Measurements from ENCODE around the gene IQGAP2.
"Not testable (repeated sequence)": the region's sequence is repeated elsewhere in the genome, so short reads cannot be mapped to it uniquely, and the experiment has no call there.

Gene IQGAP2

DNA sequence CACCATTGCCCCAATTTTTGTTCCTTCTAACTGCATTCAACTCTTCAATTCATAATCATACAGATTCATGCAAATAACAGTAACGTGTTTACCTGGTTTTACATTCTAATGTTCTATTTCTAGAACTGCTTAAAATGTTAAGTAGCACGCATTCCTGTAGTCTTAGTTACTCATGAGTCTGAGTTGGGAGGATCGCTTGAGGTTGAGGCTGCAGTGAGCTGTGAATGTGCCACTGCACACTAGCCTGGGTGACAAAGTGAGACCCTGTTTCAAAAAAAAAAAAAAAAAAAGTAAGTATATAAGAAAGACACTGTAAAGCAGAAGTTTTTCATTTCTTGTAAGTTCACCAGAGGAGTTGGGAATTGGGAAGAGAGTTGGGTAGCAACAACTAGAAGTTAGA lies 114.2 kb downstream of the IQGAP2 start:
- no peak for FAIRE-seq

GRCh38 chr5:76518246-76518645 lies 115.2 kb downstream of the IQGAP2 start:
- not testable (repeated sequence) for FAIRE-seq

- FAIRE-seq = no peak
Observed at GRCh38 chr5:76521240-76521758, 118.2 kb downstream of the IQGAP2 start.

DNA sequence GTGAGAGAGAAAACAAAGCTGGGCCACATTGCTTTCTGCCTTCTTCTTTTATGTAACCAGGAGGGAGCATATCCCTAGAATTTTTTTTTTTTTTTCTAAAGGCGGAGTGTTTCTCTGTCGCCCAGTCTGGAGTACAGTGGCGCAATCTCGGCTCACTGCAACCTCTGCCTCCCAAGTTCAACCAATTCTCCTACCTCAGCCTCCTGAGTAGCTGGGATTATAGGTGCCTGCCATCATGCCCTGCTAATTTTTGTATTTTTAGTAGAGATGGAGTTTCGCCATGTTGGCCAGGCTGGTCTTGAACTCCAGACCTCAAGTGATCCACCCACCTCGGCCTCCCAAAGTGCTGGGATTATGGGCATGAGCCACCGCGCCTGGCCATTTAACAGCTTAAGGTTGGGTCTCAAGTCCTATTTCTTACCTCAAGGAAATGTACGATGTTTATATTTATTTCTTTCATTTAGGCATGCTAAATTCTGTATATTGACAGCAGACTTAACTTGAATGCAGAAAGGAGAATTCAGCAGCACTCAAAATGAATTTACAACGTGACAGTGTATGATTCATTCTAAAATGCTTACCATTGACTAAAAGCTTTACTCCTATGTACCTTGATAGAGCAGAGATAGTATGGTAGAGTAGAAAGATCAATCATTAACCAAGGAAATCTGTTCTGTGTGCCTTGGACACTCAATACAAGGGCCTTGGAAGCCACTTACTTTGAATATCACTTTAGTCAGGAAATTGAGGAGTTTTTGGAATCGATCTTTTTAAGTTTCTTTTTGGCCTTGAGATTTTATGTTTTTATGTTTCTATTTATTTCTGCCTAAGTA lies 119.2 kb downstream of the IQGAP2 start:
- peak; percentile 96 for FAIRE-seq

GRCh38 chr5:76524101-76524835 lies 121.2 kb downstream of the IQGAP2 start:
- no peak for FAIRE-seq

- no peak for FAIRE-seq
Observed at GRCh38 chr5:76524868-76525267, 121.8 kb downstream of the IQGAP2 start.

DNA sequence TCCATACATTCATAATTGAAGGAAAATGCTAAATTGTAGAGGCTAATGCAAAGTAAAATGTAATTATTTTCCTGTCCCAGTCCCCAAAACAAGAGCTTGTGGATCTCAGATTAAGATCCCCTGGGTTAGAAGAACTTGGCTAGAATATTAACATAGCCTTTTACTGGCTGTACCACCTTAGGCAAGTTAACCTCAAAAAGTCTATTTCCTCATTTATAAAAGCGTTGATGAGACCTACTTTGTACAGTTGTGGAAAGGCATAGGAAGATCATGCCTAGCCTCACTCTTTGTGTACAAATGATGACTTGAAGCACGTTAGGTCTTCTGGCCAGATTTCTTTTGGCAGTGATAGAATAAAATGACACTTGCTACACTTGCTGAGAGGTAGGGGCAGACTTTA lies 122.9 kb downstream of the IQGAP2 start:
- FAIRE-seq = no peak

GRCh38 chr5:76526950-76527583 lies 124.0 kb downstream of the IQGAP2 start:
- FAIRE-seq = no peak

GRCh38 chr5:76527685-76528161 lies 124.6 kb downstream of the IQGAP2 start:
- FAIRE-seq = no peak

- FAIRE-seq = no peak
Observed at GRCh38 chr5:76528547-76529331, 125.7 kb downstream of the IQGAP2 start.

DNA sequence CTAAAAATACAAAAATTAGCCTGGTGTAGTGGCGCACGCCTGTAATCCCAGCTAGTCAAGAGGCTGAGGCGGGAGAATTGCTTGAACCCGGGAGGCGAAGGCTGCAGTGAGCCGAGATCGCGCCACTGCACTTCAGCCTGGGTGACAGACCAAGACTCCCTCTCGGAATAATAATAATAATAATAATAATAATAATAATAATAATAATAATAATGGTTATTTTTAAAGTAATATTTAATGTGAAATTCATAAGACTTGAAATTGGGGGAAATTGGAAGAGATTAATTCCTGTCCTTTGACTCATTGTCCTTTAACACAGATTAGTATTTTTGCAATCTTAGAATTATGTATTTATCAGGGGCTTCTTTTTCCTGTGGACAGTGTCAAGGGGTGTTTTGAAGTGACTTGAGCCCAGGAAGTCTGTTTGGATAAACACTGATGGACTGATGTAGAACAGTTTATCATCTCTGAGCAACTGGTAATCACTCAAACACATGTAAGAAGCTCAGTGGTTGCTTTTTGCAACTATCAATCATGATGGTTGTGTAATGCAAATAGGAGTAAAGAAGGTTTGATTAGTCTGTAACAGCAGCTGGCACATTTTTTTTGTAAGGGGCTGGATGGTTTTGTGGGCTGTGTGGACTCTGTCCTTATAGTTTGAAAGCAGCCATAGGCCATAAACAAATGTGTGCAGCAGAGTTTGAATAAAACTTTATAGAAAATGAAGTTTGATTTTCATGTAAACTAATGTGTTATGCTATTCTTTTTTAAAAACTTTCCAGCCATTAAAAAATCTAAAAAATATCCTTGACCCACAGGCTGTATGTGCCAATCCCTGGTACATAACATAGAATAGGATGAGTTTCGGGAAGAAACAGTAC lies 126.6 kb downstream of the IQGAP2 start:
- no peak for FAIRE-seq

DNA sequence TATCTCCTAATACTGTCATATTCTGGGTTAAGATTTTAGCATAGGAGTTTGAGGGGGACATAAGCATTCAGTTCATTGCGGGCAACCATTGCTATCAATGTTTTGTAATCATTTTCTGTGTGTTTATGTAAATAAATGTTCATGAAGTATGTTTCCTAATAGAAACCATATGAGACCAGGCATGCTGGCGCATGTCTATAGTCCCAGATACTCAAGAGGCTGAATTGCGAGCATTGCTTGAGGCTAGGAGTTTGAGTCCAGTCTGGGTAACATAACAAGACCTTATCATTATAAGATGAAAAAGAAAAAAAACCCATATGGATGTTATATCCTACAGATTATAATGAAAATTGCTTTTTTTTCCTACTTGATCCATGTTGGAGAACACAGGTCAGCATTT lies 129.0 kb downstream of the IQGAP2 start:
- no peak for FAIRE-seq

DNA sequence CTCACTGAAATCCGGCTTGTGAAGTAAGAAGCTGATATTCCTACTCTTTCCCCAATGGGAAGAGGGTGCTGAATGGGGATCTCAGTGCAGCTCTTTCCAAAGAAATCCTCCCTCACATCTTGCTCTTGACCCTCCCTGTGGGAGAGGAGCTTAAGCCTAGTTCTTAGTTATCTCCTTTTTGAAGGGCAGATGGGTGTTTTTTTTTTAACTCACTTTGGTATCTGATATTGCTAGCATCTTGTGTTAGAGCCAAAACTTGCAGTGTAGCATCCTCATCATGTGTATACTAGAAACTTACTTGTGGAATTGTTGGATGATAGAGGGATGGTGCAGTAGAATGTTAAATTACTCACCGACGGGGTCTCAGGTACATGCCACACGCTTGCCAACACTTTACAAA lies 129.9 kb downstream of the IQGAP2 start:
- FAIRE-seq = no peak

- no peak for FAIRE-seq
Observed at GRCh38 chr5:76535577-76535976, 132.5 kb downstream of the IQGAP2 start.

GRCh38 chr5:76537073-76537543 lies 134.0 kb downstream of the IQGAP2 start:
- FAIRE-seq = peak; percentile 41

GRCh38 chr5:76542241-76542640 lies 139.2 kb downstream of the IQGAP2 start:
- FAIRE-seq = no peak

DNA sequence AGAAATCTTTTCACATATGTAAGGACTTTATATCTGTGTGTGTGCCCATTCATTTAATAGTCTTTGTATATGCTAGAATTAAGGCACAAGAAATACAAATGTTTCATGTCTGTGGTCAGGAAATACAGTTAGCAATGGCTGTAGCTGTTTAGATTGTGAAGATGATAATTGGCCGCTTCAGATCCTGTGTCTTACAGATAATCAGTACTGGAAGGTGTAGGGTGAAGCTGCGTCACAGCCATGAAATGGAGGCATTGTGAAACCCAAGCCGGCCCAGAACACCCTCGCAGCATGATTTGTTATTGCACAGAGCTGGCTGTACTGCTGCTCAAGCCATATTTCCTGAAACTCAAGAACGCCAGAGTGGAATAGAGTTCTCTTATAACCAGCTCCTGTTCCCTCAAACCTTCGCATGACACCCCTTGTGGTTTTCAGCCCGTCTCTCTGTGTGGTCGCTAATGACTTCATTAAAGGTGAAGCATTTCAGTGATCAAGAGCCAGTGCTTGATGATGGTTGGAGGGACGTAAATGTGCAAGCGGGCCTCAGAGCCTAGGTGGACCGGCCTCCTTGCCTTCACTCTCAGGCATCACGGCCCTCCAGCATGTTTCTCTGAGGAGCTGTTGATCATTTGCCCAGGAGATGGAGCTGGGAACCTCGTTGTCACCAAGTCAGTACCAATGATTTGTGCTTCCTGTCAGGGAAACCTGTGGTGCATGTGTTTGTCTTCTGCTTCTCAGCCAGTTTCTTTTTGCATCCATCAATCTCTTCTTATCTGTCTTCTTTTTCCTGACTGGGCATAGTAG lies 140.0 kb downstream of the IQGAP2 start:
- FAIRE-seq = no peak

DNA sequence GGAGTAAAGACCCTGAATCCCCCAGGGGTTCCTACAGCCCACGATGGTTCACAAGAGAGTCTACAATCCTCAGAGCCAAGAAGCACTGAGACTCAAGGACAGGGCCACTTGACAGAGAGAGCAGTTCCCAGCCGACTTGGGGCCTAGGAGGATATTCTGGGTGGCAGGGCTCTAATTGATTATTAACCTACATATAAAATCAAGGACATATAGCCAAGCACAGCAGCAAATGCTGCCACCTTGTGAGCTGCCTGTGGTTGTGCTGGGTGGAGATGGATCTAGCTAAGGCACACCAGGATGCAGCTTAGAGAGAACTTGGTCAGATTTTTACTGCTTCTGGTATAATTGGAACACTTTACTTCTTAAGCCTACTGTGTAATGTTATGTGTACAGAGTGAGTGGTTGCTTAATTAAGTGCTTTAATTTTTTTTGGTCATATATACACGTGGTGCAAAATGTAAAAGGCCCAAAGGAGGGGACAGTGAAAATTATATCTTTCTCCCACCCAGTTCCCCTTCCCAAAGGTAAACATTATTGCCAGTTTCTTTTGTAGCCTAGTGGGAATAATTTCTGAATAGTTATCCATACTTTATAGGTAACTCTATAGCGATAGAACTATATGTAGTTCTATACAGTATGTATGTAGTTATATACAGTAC lies 141.3 kb downstream of the IQGAP2 start:
- no peak for FAIRE-seq

GRCh38 chr5:76545184-76545583 lies 142.1 kb downstream of the IQGAP2 start:
- FAIRE-seq = no peak

Data from islet of Langerhans (tissue), 1 donor.